Fibroblast of villous mesenchyme (primary cell): ENCODE results near the gene UQCC5. TPM values are rescaled to one million over a fixed set of nuclear protein-coding genes. Genes with fewer than 3 reads are reported as not detected.

Experiments
- DNase-seq: peaks from one replicate; pipeline ENCODE4 v3.0.0-alpha.2; 2010; ENCODE audit warnings: low read depth
- H3K4me3 ChIP-seq: 2 replicates; pipeline ENCODE4 v1.5.1; 2011; ENCODE audit warnings: low read depth, mild to moderate bottlenecking, low read length
- total RNA-seq: library from RNA; depleted of rRNA; stranded (reverse); fragments of >200 nt; gene quantifications from 2 replicates; pipeline ENCODE4 v1.2.3, GENCODE V29; 2012
- TF ChIP-seq, protein P1 (sequence below): IDR thresholded peaks from 2 replicates; pipeline ENCODE4 v1.5.1; 2012; ENCODE audit warnings: low read depth, mild to moderate bottlenecking, low read length; ENCODE audit not compliant: insufficient read depth

UQCC5 gene
- total RNA-seq, 1 donor = 17.7 TPM

DNA sequence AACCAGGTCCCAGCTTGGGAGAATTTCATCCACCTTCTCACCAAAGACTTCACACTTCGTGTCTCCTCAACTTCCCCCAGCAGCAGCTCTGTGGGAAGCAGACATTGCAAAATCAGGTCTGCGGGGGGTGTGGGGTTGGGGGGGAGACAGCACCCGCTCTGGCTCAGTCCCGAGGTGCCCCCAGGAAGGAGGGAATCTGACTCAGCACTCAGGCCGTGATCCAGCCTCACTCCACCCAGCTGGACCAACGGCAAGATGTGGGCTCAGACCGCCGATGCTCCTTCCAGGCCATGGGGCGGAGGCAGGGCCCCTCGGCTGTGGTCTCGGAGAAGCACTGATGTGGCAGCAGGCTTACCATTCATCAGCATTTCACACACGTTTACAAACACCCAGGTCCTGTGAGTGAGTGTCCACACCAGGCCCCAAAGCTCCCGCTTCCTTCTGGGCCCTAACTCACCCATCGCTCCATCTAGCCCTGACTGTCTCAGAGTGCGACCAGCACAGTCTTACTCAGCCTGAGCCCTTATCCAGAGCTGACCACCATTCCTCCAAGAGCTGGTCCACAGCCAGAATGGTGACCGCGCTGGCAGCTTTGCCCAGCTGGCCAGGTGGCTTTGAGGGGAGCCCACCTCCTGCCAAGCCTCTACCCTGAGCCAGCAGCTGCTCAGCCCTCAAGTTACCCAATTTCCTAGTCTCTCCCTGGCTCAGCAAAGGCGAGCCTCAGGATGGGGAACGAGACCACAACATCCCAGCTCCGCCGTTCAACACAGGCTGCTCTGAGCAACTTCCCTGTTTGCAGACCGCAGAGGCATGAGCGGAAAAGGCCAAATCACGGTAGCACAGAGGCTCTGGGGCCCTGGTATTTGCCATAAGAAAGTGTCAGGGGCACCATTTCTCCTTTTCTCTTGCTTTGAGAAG is 38.0 kb upstream of the UQCC5 start:
- DNase-seq = peak; percentile 85
- TF ChIP-seq, protein P1, sequence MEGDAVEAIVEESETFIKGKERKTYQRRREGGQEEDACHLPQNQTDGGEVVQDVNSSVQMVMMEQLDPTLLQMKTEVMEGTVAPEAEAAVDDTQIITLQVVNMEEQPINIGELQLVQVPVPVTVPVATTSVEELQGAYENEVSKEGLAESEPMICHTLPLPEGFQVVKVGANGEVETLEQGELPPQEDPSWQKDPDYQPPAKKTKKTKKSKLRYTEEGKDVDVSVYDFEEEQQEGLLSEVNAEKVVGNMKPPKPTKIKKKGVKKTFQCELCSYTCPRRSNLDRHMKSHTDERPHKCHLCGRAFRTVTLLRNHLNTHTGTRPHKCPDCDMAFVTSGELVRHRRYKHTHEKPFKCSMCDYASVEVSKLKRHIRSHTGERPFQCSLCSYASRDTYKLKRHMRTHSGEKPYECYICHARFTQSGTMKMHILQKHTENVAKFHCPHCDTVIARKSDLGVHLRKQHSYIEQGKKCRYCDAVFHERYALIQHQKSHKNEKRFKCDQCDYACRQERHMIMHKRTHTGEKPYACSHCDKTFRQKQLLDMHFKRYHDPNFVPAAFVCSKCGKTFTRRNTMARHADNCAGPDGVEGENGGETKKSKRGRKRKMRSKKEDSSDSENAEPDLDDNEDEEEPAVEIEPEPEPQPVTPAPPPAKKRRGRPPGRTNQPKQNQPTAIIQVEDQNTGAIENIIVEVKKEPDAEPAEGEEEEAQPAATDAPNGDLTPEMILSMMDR = no peak
- H3K4me3 ChIP-seq = no peak overlapping the region

DNA sequence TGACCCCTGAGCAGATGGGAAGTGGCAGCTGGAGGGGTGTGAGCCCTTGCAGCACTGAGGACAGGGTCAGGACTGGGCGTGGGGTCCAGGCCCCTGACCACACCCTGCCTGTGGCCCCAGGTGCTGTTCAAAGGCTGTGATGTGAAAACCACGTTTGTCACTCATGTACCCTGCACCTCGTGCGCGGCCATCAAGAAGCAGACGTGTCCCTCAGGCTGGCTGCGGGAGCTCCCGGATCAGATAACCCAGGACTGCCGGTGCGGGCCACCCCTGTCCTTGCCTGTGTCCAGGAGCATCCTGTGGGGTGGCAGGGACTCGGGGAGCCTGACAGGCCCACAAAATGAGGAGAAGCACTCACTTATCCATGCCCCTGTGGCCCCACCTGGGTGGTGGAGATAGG is 35.4 kb upstream of the UQCC5 start:
- no peak for DNase-seq
- no peak overlapping the region for H3K4me3 ChIP-seq
- TF ChIP-seq, protein P1 = no peak

DNA sequence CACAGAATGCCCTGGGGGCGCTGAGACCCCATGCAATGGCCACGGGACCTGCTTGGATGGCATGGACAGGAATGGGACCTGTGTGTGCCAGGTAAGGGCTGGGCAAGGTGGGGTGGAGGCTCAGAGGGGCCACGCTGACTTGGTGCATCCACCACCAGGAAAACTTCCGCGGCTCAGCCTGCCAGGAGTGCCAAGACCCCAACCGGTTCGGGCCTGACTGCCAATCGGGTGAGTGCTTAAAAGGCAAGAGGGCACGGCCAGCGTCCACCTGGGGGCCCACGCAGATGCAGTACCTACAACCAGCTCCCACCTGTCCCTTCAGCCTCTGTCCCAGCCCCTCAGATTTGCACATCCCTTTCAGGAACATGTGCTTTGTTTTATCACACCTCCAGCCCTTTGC is 34.4 kb upstream of the UQCC5 start:
- TF ChIP-seq, protein P1 = no peak
- no peak overlapping the region for H3K4me3 ChIP-seq
- DNase-seq = no peak

DNA sequence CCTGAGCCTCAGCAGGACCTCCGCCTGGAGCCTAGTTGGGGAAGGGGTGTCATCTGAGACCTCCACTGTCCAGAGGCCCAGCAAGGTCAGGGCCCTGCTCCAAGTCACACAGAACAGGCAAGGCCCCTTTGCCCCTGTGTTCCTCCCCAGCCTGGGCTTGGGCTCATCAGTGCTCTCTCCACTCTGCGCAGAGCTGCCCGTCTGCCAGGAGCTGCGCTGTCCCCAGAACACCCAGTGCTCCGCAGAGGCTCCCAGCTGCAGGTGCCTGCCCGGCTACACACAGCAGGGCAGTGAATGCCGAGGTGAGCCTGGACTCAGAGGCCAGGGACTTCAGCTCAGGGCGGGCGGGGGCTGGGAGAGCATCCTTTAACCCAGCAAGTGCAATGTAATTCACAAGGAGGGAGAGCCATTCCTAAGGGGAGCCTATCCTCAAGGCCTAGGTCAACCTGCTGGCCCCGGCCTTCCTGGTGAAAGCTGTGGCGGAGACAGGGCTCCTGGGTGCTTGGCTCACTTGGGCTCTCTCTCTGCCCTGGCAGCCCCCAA is 33.5 kb upstream of the UQCC5 start:
- TF ChIP-seq, protein P1 = no peak
- no peak for DNase-seq
- no peak overlapping the region for H3K4me3 ChIP-seq

DNA sequence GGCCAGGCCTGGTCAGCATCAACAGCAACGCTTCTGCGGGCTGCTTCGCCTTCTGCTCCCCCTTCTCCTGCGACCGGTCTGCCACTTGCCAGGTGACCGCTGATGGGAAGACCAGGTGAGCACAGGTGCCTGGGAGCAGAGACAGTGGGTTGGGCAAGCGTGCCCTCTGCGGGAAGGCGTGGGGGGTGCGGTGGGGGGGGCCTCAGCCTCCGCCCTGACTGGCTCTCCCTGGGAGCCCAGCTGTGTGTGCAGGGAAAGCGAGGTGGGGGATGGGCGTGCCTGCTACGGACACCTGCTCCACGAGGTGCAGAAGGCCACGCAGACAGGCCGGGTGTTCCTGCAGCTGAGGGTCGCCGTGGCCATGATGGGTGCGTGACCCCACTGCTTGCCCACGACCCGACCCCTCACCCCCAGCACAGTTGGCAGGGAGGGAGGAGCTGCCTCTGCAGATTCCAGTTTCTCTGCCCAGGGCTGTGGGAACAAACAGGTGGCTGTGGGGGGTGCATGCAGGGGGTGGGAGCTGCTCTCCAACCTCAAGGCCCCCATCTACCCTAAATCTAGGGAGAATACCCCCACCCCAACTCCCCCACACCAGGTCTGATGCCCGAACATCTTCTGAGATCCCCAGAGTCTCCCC is 32.5 kb upstream of the UQCC5 start:
- TF ChIP-seq, protein P1 = no peak
- no peak overlapping the region for H3K4me3 ChIP-seq

DNA sequence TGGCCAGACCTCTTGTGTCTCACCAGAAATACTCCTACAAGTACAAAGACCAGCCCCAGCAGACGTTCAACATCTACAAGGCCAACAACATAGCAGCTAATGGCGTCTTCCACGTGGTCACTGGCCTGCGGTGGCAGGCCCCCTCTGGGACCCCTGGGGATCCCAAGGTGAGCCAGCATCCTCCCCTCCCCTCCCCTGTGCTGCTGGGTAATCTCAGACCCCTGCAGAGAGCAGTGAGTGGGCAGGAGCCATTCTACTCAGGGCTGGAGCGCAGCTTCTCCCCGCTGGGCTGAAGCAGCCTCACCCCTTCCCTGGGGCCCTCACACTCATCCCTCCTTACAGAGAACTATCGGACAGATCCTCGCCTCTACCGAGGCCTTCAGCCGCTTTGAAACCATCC is 31.4 kb upstream of the UQCC5 start:
- TF ChIP-seq, protein P1 = no peak
- no peak overlapping the region for H3K4me3 ChIP-seq
- no peak for DNase-seq

More for the DNA sequence above, 32.5 kb upstream of the UQCC5 start:
- DNase-seq = no peak
